GM12892 (cell line): Measurements from ENCODE around the gene ZDHHC11.
"Not testable (repeated sequence)": the region's sequence is repeated elsewhere in the genome, so short reads cannot be mapped to it uniquely, and the experiment has no call there.

Experiments used
- DNase-seq: peaks from one replicate; pipeline ENCODE4 v3.0.0; 2011; ENCODE audit not compliant: insufficient read length
- FAIRE-seq: peaks from 2 replicates; lab custom pipeline; 2011; peaks lifted over from hg19 to GRCh38; lab: Jason Lieb, UNC
- POLR2A ChIP-seq: IDR thresholded peaks from 2 replicates; pipeline ENCODE4 v1.6.1; 2011; ENCODE audit warnings: low read depth, low read length, control low read depth
- POLR2AphosphoS5 ChIP-seq: IDR thresholded peaks from 2 replicates; pipeline ENCODE4 v1.6.1; 2011; ENCODE audit warnings: low read depth, low read length, control low read depth
- TAF1 ChIP-seq: IDR thresholded peaks from 2 replicates; pipeline ENCODE4 v1.6.1; 2011; ENCODE audit warnings: low read depth, mild to moderate bottlenecking, control low read depth, low read length, borderline replicate concordance

Gene ZDHHC11

GRCh38 chr5:852431-853401 is 1.9 kb upstream of the ZDHHC11 start:
- FAIRE-seq (no peak), DNase-seq (no peak)
- no peak for TF ChIP-seq POLR2A
- no peak for TF ChIP-seq TAF1
- TF ChIP-seq POLR2AphosphoS5, result no peak

DNA sequence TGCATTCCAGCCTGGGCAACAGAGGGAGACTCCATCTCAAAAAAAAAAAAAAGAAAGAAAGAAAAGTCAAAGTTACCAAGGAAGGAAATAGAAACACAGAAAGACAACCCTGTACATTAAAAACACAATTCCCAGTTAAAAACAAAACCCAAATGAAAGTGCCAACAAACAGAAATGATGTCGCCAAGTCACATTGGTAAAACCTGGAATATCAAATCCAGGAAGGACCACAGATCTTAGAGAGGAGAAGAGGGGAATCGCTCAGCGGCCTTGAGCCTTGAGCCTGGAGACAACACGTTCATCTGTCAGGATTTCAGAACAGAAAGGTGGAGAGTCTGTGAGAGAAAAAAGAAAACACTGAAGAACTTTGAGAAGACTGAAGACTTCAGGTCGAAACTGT is 1.2 kb upstream of the ZDHHC11 start:
- FAIRE-seq (no peak), DNase-seq (no peak)
- no peak for TF ChIP-seq TAF1
- no peak for TF ChIP-seq POLR2AphosphoS5
- TF ChIP-seq POLR2A, result no peak

- no peak for TF ChIP-seq POLR2AphosphoS5
- no peak for TF ChIP-seq TAF1
- no peak for TF ChIP-seq POLR2A
These were observed 767 bp upstream of the ZDHHC11 start for GRCh38 chr5:851553-851952.

GRCh38 chr5:851076-851475 is 290 bp upstream of the ZDHHC11 start:
- no peak for FAIRE-seq
- TF ChIP-seq TAF1 (no peak), POLR2AphosphoS5 (no peak), POLR2A (no peak)
- no peak for DNase-seq

More at GRCh38 chr5:851553-851952, 767 bp upstream of the ZDHHC11 start:
- DNase-seq (no peak), FAIRE-seq (no peak)

DNA sequence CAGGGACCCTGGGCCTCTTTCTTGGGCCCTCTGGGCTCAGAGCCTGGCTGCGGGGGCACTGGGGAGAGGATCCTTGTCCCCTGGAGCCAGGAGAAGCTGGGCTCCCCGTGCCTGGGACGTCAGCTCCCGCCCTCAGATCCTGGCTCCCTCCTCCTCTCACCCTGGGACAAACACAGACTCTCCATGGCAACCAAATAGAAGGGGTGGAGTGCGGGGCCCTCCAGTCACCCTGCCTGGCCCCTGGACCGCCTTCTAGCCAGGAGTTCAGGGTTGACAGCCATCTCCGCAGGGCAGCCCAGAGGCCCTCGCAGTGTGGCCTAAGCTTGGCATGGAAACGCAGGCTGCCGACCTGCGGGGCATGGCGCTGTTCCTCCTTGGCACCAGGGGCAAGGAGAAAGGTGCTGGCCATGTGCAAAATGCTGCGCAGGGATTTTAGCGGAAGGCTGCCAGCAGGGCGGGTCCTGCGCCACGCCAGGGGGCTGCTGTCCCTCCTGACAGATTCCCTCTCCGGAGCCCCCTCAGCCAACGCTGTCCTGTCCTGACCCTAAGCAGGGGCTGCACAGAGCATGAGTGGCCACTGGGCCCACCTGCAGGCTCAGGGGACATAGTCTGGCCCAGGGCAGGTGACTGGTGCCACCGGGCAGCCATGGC is 1.0 kb downstream of the ZDHHC11 start:
- TF ChIP-seq TAF1 (no peak), POLR2AphosphoS5 (no peak), POLR2A (no peak)
- no peak for DNase-seq
- FAIRE-seq, result no peak

GRCh38 chr5:848671-849111 is 2.1 kb downstream of the ZDHHC11 start:
- DNase-seq (no peak), FAIRE-seq (no peak)
- TF ChIP-seq POLR2A, result no peak
- no peak for TF ChIP-seq POLR2AphosphoS5
- no peak for TF ChIP-seq TAF1

DNA sequence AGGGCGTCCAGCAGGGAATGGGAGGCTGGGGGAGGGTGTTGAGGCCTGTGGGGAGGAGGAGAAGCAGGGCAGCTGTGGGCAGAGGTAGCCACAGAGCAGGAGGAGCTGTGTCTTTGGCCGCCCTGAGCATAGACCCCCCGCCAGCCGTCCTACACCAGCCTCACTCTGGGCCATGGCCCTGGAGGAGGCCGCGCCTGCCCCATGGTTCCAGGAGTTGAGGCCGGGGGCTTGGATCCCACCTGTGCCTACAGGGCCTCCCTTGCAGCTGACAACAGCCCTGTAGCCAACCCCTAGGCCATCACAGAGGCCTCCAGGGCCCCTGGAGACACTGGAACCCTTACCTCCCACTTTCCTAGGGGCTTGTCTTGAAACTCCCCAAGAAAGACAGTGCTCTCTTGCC is 3.0 kb downstream of the ZDHHC11 start:
- not testable (repeated sequence) for DNase-seq, FAIRE-seq

- DNase-seq, FAIRE-seq: not testable (repeated sequence)
These were observed 3.6 kb downstream of the ZDHHC11 start for GRCh38 chr5:847212-847611.

GRCh38 chr5:846602-847091 is 4.1 kb downstream of the ZDHHC11 start:
- FAIRE-seq, result peak; percentile 98
- not testable (repeated sequence) for DNase-seq

DNA sequence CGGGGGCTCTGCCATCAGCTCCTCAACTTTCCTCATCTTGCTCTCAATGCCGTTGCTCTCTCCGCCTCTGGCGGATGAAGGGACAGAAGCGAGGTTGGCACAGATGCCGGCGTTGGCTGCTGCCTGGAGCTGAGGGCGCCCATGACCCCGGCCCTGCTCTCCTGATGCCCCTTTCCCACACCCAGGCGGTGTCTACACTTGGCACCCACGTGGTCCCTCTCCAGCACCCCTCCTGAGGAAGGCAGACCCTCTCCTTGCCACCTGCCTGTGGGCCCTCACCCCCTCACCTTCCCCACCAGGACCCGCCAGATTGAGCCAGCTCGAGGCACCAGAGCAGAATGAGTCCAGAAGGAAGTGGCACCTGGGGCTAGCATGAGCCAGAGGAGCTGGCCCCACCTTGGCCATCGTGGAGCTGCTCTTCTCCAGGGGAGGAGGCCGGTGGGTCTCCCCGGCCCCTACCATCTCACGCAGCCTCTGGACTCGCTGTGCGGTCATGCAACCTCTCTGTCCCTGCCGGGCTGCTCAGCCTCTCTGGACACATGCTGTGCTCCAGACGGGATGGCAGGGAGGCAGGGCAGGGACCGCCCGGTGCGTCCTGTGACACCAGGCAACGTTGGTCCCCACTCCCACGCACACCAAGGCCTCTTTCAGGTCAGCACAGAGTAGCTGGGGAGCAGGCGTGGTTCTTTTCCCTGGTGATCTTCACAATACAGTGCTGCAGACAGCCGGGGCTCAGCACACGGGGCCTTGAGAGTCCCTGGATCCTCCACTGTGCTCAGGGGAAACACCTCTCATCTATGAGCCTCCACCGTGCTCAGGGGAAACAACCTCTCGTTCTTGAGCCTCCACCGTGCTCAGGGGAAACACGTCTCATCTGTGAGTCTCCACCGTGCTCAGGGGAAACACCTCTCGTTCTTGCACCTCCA is 4.8 kb downstream of the ZDHHC11 start:
- DNase-seq, FAIRE-seq: not testable (repeated sequence)

- not testable (repeated sequence) for DNase-seq, FAIRE-seq
These were observed 5.6 kb downstream of the ZDHHC11 start for GRCh38 chr5:845031-845675.

GRCh38 chr5:844426-844825 is 6.4 kb downstream of the ZDHHC11 start:
- not testable (repeated sequence) for DNase-seq, FAIRE-seq

DNA sequence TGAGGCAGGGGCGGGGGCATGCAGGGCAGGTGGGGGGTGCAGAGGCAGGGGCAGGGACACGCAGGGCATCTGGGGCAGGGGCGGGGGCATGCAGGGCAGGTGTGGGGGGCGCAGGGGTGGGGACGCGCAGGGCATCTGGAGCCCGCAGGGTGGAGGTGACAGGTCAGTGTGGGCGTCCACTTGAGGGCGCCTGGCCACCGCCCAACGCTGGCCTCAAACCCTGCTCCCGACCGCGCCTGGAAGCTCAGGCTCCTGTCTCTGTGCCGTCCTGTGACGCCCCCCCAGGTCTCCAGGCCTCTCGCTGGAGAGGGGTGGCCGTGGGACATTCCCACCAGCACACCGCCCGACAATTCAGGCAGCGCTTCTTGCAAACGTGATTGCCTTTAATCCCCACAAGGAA is 6.9 kb downstream of the ZDHHC11 start:
- not testable (repeated sequence) for FAIRE-seq, DNase-seq

GRCh38 chr5:843371-843770 is 7.4 kb downstream of the ZDHHC11 start:
- not testable (repeated sequence) for FAIRE-seq, DNase-seq

DNA sequence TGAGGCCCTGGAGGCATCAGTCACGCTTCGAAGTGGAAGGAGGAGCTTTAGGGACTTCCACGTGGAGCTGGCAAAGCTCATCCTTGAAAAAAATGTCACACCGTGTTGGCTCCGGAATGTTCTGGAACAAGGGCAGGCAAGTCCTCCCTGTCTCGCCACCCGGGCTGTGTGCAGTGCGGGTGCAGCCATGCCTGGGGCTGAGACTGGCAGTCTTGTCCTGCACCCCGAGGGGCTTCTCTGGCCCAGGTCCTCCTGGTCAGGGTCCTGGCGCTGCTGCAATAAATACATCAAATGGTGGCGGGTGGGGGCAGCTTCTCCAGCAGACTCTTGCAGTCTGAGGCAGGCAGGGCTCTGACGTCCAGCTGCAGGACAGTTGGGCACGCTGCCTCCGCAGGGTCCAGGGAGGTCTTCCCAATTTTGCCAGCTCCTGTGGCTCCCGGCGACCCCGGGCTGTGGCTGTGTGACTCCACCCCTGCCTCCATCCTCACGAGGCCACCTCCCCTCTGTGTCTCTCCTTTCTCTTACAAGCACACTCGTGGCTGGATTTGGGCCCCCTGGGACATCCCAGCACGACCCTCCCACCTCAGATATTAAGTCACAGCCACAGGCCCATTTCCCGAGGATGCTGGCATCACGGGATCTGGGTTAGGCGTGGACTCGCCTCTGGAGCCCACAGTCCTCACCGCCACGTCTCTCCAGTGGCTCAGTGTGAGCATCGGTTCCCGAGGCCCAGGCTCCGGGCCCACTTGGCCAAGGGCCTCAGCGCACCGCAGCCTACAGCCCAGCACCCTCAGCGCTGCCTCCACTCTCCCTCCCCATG is 8.2 kb downstream of the ZDHHC11 start:
- not testable (repeated sequence) for DNase-seq, FAIRE-seq
